OCI-LY7 (cell line): ENCODE results near the gene SAXO1. TPM values are rescaled to one million over a fixed set of nuclear protein-coding genes. Genes with fewer than 3 reads are reported as not detected.

Source experiments
- BruUV-seq: library from RNA; stranded (reverse); fragments of 400-500 nt; replicated peaks from 2 replicates; lab custom pipeline; 2021; lab: Mats Ljungman, UMichigan
- CTCF ChIA-PET: fragments of 300-600 bp; sonication (Branson Sonifier 250); formaldehyde crosslinking; loops from one replicate; lab custom pipeline; 2022; ENCODE audit warnings: antibody characterized with exemption; ENCODE audit not compliant: unreplicated experiment; lab: Charles Lee
- POLR2A ChIA-PET: fragments of 300-600 bp; sonication (Branson Sonifier 250); formaldehyde crosslinking; loops from one replicate; lab custom pipeline; 2022; ENCODE audit warnings: antibody characterized with exemption; lab: Charles Lee
- DNase-seq: peaks from one replicate; pipeline ENCODE4 v3.0.0-alpha.2; 2015; ENCODE audit warnings: low spot score
- H2AFZ ChIP-seq: fragments of 200-600 bp; sonication (generic), shearing (Covaris generic); 2 replicates; pipeline ENCODE4 v1.6.1; 2014; ENCODE audit warnings: mild to moderate bottlenecking, antibody characterized with exemption, low read length, moderate library complexity
- H3K27ac ChIP-seq: fragments of 200-600 bp; sonication (generic); 2 replicates; pipeline ENCODE4 v1.5.1; 2014; ENCODE audit warnings: mixed run types, low read depth, mild to moderate bottlenecking, moderate library complexity, low read length, inconsistent platforms; ENCODE audit not compliant: poor library complexity, severe bottlenecking
- H3K36me3 ChIP-seq: fragments of 200-600 bp; sonication (generic); 2 replicates; pipeline ENCODE4 v1.6.1; 2014; ENCODE audit warnings: mild to moderate bottlenecking, antibody characterized with exemption, low read length, moderate library complexity, mixed read lengths; ENCODE audit not compliant: insufficient read depth
- H3K4me1 ChIP-seq: fragments of 200-600 bp; sonication (generic); 2 replicates; pipeline ENCODE4 v1.5.1; 2014; ENCODE audit warnings: mild to moderate bottlenecking, low read length; ENCODE audit not compliant: insufficient read depth, poor library complexity, severe bottlenecking
- H3K4me2 ChIP-seq: fragments of 200-600 bp; sonication (generic); 2 replicates; pipeline ENCODE4 v1.6.1; 2014; ENCODE audit warnings: mild to moderate bottlenecking, low read length
- H3K4me3 ChIP-seq: fragments of 200-600 bp; sonication (generic); 2 replicates; pipeline ENCODE4 v1.5.1; 2014; ENCODE audit warnings: mild to moderate bottlenecking, low read depth, low read length; ENCODE audit not compliant: poor library complexity, severe bottlenecking
- H3K79me2 ChIP-seq: fragments of 200-600 bp; sonication (generic); 2 replicates; pipeline ENCODE4 v1.6.1; 2016; ENCODE audit warnings: low read depth, mild to moderate bottlenecking, low read length, moderate library complexity, mixed read lengths; ENCODE audit not compliant: insufficient read depth
- H3K9me2 ChIP-seq: fragments of 200-600 bp; sonication (generic); 2 replicates; pipeline ENCODE4 v1.6.1; 2016; ENCODE audit warnings: mild to moderate bottlenecking, low read length, mixed read lengths; ENCODE audit not compliant: insufficient read depth
- H3K9me3 ChIP-seq: fragments of 200-600 bp; sonication (generic); 2 replicates; pipeline ENCODE4 v1.6.1; 2014; ENCODE audit warnings: mild to moderate bottlenecking, mixed run types, low read length, mixed read lengths
- H4K20me1 ChIP-seq: fragments of 200-600 bp; sonication (generic); 2 replicates; pipeline ENCODE4 v1.6.1; 2014; ENCODE audit warnings: mild to moderate bottlenecking, antibody characterized with exemption, low read length, moderate library complexity, mixed read lengths; ENCODE audit not compliant: insufficient read depth
- CTCF ChIP-seq: fragments of 200-600 bp; sonication (generic); conservative IDR thresholded peaks from 2 replicates; pipeline ENCODE4 v1.5.1; 2014; ENCODE audit warnings: mild to moderate bottlenecking, antibody characterized with exemption, low read length, moderate library complexity, mixed read lengths
- EZH2phosphoT487 ChIP-seq: fragments of 200-600 bp; sonication (generic); IDR thresholded peaks from 2 replicates; pipeline ENCODE4 v1.6.1; 2018; ENCODE audit warnings: low read depth, borderline replicate concordance, mild to moderate bottlenecking, mixed run types, antibody characterized with exemption, low read length, moderate library complexity, mixed read lengths
- intact Hi-C: fragments of 100-400 bp; cut with micrococcal nuclease; formaldehyde crosslinking; loops from one replicate; pipeline ENCODE4 v1.10.0; 2022; ENCODE audit not compliant: unreplicated experiment
- total RNA-seq, 2 experiments: library from RNA; depleted of rRNA in 1 of 2; stranded (reverse); fragments of >200 nt in 1 of 2; shearing (Covaris generic) in 1 of 2; gene quantifications; 2 replicates each; pipeline ENCODE4 v1.2.3, GENCODE V29; 2014 to 2022

Gene SAXO1
- total RNA-seq, 2 experiments from 2014 or later: 0.63 TPM; not detected in 1

- no TSS peak for BruUV-seq
- H3K4me2 ChIP-seq: no peak overlapping the region
- no peak overlapping the region for H2AFZ ChIP-seq
- no peaks in the 10 kb centered on the region for H3K9me2 ChIP-seq
- no peak for TF ChIP-seq EZH2phosphoT487
- no peak for TF ChIP-seq CTCF
- H3K4me3 ChIP-seq: no peak overlapping the region
- ChIA-PET POLR2A (no interaction called here), CTCF (interaction anchor here (0.5 kb wide), 1 partner anchor 516 kb away, joined by 4 read pairs; no protein-coding TSS in a partner anchor)
- no peak overlapping the region for H3K27ac ChIP-seq
- H3K36me3 ChIP-seq: no peaks in the 10 kb centered on the region
- H3K9me3 ChIP-seq: no peaks in the 10 kb centered on the region
- H4K20me1 ChIP-seq: no peaks in the 10 kb centered on the region
- no peaks in the 10 kb centered on the region for H3K4me1 ChIP-seq
- H3K79me2 ChIP-seq: no peaks in the 10 kb centered on the region
- intact Hi-C loops: no loop called here
- DNase-seq: no peak
These were observed 109.2 kb downstream of the SAXO1 start for GRCh38 chr9:18923671-18924430.

- H3K9me2 ChIP-seq: no peaks in the 10 kb centered on the region
- H3K9me3 ChIP-seq: no peaks in the 10 kb centered on the region
- H3K27ac ChIP-seq: no peak overlapping the region
- no peaks in the 10 kb centered on the region for H3K4me1 ChIP-seq
- H2AFZ ChIP-seq: no peak overlapping the region
- no peaks in the 10 kb centered on the region for H3K36me3 ChIP-seq
- TF ChIP-seq CTCF (no peak), EZH2phosphoT487 (no peak)
- DNase-seq: no peak
- H4K20me1 ChIP-seq: no peaks in the 10 kb centered on the region
- no TSS peak for BruUV-seq
- CTCF ChIA-PET: no interaction called here
- POLR2A ChIA-PET: no interaction called here
- intact Hi-C loops: no loop called here
- H3K4me2 ChIP-seq: no peak overlapping the region
- H3K4me3 ChIP-seq: no peak overlapping the region
- no peaks in the 10 kb centered on the region for H3K79me2 ChIP-seq
These were observed 109.8 kb downstream of the SAXO1 start for GRCh38 chr9:18923167-18923566.
